H1 (cell line): ENCODE results near the gene PTH1R. TPM values are rescaled to one million over a fixed set of nuclear protein-coding genes. Genes with fewer than 3 reads are reported as not detected.

Source experiments
- CTCF ChIA-PET: fragments of 300-600 bp; sonication (Branson Sonifier 250); formaldehyde crosslinking; loops from one replicate; lab custom pipeline; 2021; ENCODE audit not compliant: partially characterized antibody; lab: Charles Lee
- POLR2A ChIA-PET: fragments of 300-600 bp; sonication (Branson Sonifier 250); formaldehyde crosslinking; loops from one replicate; lab custom pipeline; 2021; ENCODE audit warnings: inconsistent platforms; ENCODE audit not compliant: partially characterized antibody; lab: Charles Lee
- DNase-seq, 2 experiments: peaks; one replicate each; pipeline versions ENCODE4 v3.0.0 to v3.0.0-alpha.2; 2010 to 2022; ENCODE audit warnings: low spot score in 2 of 2, low read depth in 1 of 2, mixed read lengths in 1 of 2
- FAIRE-seq: peaks from 2 replicates; lab custom pipeline; 2011; peaks lifted over from hg19 to GRCh38; lab: Jason Lieb, UNC
- H2AFZ ChIP-seq: 2 replicates; pipeline ENCODE4 v1.8.1; 2012; ENCODE audit warnings: low read length, inconsistent platforms
- H2AK5ac ChIP-seq: 2 replicates; pipeline ENCODE4 v1.6.1; 2013; ENCODE audit warnings: low read depth, low read length
- H2BK120ac ChIP-seq: replicated peaks from 2 replicates; pipeline ENCODE3; 2013; ENCODE audit warnings: low read depth, low read length, inconsistent platforms
- H2BK12ac ChIP-seq: 2 replicates; pipeline ENCODE4 v1.6.1; 2013; ENCODE audit warnings: low read depth, low read length
- H2BK15ac ChIP-seq: 2 replicates; pipeline ENCODE4 v1.6.1; 2013; ENCODE audit warnings: low read length
- H2BK20ac ChIP-seq: 2 replicates; pipeline ENCODE4 v1.6.1; 2013; ENCODE audit warnings: low read length
- H2BK5ac ChIP-seq: 2 replicates; pipeline ENCODE4 v1.6.1; 2013; ENCODE audit warnings: low read depth, low read length
- H3K14ac ChIP-seq: 2 replicates; pipeline ENCODE4 v1.6.1; 2013; ENCODE audit warnings: inconsistent platforms; ENCODE audit not compliant: insufficient read length
- H3K18ac ChIP-seq: 2 replicates; pipeline ENCODE4 v1.6.1; 2013; ENCODE audit warnings: low read length; ENCODE audit errors: extremely low read depth
- H3K23ac ChIP-seq: 2 replicates; pipeline ENCODE4 v1.6.1; 2013; ENCODE audit warnings: inconsistent platforms; ENCODE audit not compliant: insufficient read length
- H3K23me2 ChIP-seq: 2 replicates; pipeline ENCODE4 v1.6.1; 2013; ENCODE audit warnings: low read depth, low read length
- H3K27ac ChIP-seq: 2 replicates; pipeline ENCODE4 v1.6.1; 2011; ENCODE audit warnings: low read depth, low read length, inconsistent platforms
- H3K27me3 ChIP-seq, 4 experiments: replicated peaks in 1 of 4; 1 replicate in 1 of 4; 2 replicates in 3 of 4; pipeline versions ENCODE4 v1.6.1 to v1.8.1; 2011 to 2013; ENCODE audit warnings: low read length in 3 of 4, mild to moderate bottlenecking in 3 of 4, inconsistent platforms in 2 of 4, mixed read lengths in 2 of 4, moderate library complexity in 1 of 4; ENCODE audit not compliant: control insufficient read depth in 3 of 4, insufficient read depth in 3 of 4; ENCODE audit errors: extremely low read depth in 1 of 4
- H3K36me3 ChIP-seq, 4 experiments: 2 replicates each; pipeline versions ENCODE4 v1.6.1 to v1.8.1; 2011 to 2013; ENCODE audit warnings: mild to moderate bottlenecking in 4 of 4, low read length in 3 of 4, moderate library complexity in 2 of 4, control low read depth in 1 of 4, inconsistent platforms in 1 of 4; ENCODE audit not compliant: insufficient read depth in 4 of 4, control insufficient read depth in 2 of 4
- H3K4ac ChIP-seq: replicated peaks from 2 replicates; pipeline ENCODE3; 2013; ENCODE audit warnings: low read length, low read depth, mixed read lengths, inconsistent platforms; ENCODE audit not compliant: insufficient read length
- H3K4me1 ChIP-seq, 4 experiments: replicated peaks in 1 of 4; 1 replicate in 1 of 4; 2 replicates in 3 of 4; pipeline versions ENCODE4 v1.6.1 to v1.8.1; 2011 to 2013; ENCODE audit warnings: low read length in 3 of 4, inconsistent platforms in 2 of 4, mixed read lengths in 1 of 4; ENCODE audit not compliant: insufficient read depth in 4 of 4, control insufficient read depth in 3 of 4
- H3K4me2 ChIP-seq, 2 experiments: 2 replicates each; pipeline versions ENCODE4 v1.6.1 to v1.8.1; 2011 to 2013; ENCODE audit warnings: low read depth in 2 of 2, low read length in 2 of 2, control low read depth in 1 of 2, inconsistent platforms in 1 of 2, mild to moderate bottlenecking in 1 of 2; ENCODE audit not compliant: insufficient read depth in 1 of 2
- H3K4me3 ChIP-seq, 4 experiments: fragments of 200-600, 300-600 bp in 1 of 4; sonication (generic), shearing (Covaris generic), sonication (Bioruptor Twin) in 1 of 4; 2 replicates each; pipeline versions ENCODE4 v1.5.1 to v1.8.1; 2011 to 2016; ENCODE audit warnings: low read length in 4 of 4, low read depth in 3 of 4, control low read depth in 2 of 4, inconsistent platforms in 2 of 4, mild to moderate bottlenecking in 2 of 4, mixed read lengths in 1 of 4, moderate library complexity in 1 of 4; ENCODE audit not compliant: insufficient read depth in 2 of 4; ENCODE audit errors: extremely low read depth in 1 of 4
- H3K56ac ChIP-seq: replicated peaks from 2 replicates; pipeline ENCODE3; 2013; ENCODE audit warnings: low read depth, mild to moderate bottlenecking, mixed read lengths, low read length, inconsistent platforms; ENCODE audit not compliant: insufficient read length
- H3K79me1 ChIP-seq: 2 replicates; pipeline ENCODE4 v1.6.1; 2013; ENCODE audit warnings: low read depth, low read length, control low read depth
- H3K79me2 ChIP-seq, 2 experiments: 2 replicates each; pipeline versions ENCODE4 v1.6.1 to v1.8.1; 2012 to 2013; ENCODE audit warnings: low read length in 2 of 2, mild to moderate bottlenecking in 2 of 2, inconsistent platforms in 1 of 2; ENCODE audit not compliant: insufficient read depth in 2 of 2, control insufficient read depth in 1 of 2
- H3K9ac ChIP-seq, 4 experiments: replicated peaks in 1 of 4; 1 replicate in 1 of 4; 2 replicates in 3 of 4; pipeline versions ENCODE4 v1.6.1 to v1.8.1; 2011 to 2013; ENCODE audit warnings: low read depth in 3 of 4, low read length in 3 of 4, control low read depth in 2 of 4, mild to moderate bottlenecking in 2 of 4, moderate library complexity in 2 of 4, inconsistent platforms in 1 of 4; ENCODE audit errors: extremely low read depth in 1 of 4
- H3K9me3 ChIP-seq, 2 experiments: 2 replicates each; pipeline versions ENCODE4 v1.6.1 to v1.8.1; 2012 to 2013; ENCODE audit warnings: mild to moderate bottlenecking in 2 of 2, moderate library complexity in 2 of 2, control low read depth in 1 of 2, inconsistent platforms in 1 of 2, low read depth in 1 of 2, low read length in 1 of 2, mixed read lengths in 1 of 2; ENCODE audit not compliant: insufficient read depth in 2 of 2
- H4K20me1 ChIP-seq, 2 experiments: replicated peaks in 1 of 2; 2 replicates each; pipeline versions ENCODE3 to v1.8.1; 2011 to 2013; ENCODE audit warnings: inconsistent platforms in 2 of 2, low read length in 2 of 2, mild to moderate bottlenecking in 1 of 2; ENCODE audit not compliant: insufficient read depth in 2 of 2, control insufficient read depth in 1 of 2
- H4K5ac ChIP-seq: 2 replicates; pipeline ENCODE4 v1.6.1; 2013; ENCODE audit warnings: low read length, low read depth, mixed read lengths, inconsistent platforms; ENCODE audit not compliant: insufficient read length
- H4K8ac ChIP-seq: 2 replicates; pipeline ENCODE4 v1.8.0; 2013; ENCODE audit warnings: mild to moderate bottlenecking, moderate library complexity, low read length, inconsistent platforms; ENCODE audit not compliant: insufficient read depth; ENCODE audit errors: extremely low read depth
- H4K91ac ChIP-seq: replicated peaks from 2 replicates; pipeline ENCODE3; 2013; ENCODE audit warnings: low read length, mixed read lengths, inconsistent platforms; ENCODE audit not compliant: insufficient read length
- CHD2 ChIP-seq: IDR thresholded peaks from 2 replicates; pipeline ENCODE4 v1.6.1; 2012; ENCODE audit warnings: low read length, improper control_type of control experiment
- EZH2 ChIP-seq: fragments of 200-600 bp; sonication (generic); IDR thresholded peaks from 2 replicates; pipeline ENCODE4 v1.7.1; 2012; ENCODE audit warnings: low read depth, mild to moderate bottlenecking, moderate library complexity, low read length, inconsistent platforms; ENCODE audit not compliant: severe bottlenecking
- RAD21 ChIP-seq, 2 experiments: IDR thresholded peaks in 1 of 2; conservative IDR thresholded peaks in 1 of 2; 2 replicates each; pipeline ENCODE4 v1.6.1; 2011; ENCODE audit warnings: low read depth in 2 of 2, low read length in 2 of 2, improper control_type of control experiment in 1 of 2, inconsistent platforms in 1 of 2, mild to moderate bottlenecking in 1 of 2, moderate library complexity in 1 of 2
- SIX5 ChIP-seq: IDR thresholded peaks from 2 replicates; pipeline ENCODE4 v1.6.1; 2011; ENCODE audit warnings: mild to moderate bottlenecking, low read depth, low read length
- SRF ChIP-seq: IDR thresholded peaks from 2 replicates; pipeline ENCODE4 v1.6.1; 2011; ENCODE audit warnings: mild to moderate bottlenecking, low read depth, low read length, moderate library complexity
- ZNF274 ChIP-seq: IDR thresholded peaks from 2 replicates; pipeline ENCODE4 v1.7.0; 2012; ENCODE audit warnings: low read length, borderline replicate concordance; ENCODE audit errors: extremely low read depth
- WGBS, 2 experiments: shearing (Covaris generic) in 1 of 2; methylation state at CpG; one replicate each; pipeline versions ENCODE4 v1.1.6 to v1.1.7; 2013 to 2015; ENCODE audit warnings: low lambda C conversion rate in 2 of 2, mixed read lengths in 2 of 2, inconsistent platforms in 1 of 2, low coverage in 1 of 2, missing lambda C conversion rate in 1 of 2; ENCODE audit not compliant: insufficient replicate concordance in 2 of 2, insufficient coverage in 1 of 2, insufficient read length in 1 of 2; ENCODE audit errors: extremely low coverage in 1 of 2, missing lambda C conversion rate in 1 of 2; 5-methylcytosine and 5-hydroxymethylcytosine counted together
- polyA plus RNA-seq, 7 experiments: library from polyadenylated mRNA; depleted of rRNA in 3 of 7; stranded (reverse) in 5 of 7; unstranded in 2 of 7; fragments of >200 nt in 5 of 7; fragments of 200-250 nt in 2 of 7; gene quantifications; 1 replicate in 5 of 7; 2 replicates in 1 of 7; 4 replicates in 1 of 7; pipeline versions ENCODE4 v1.2.1 to v1.2.3, GENCODE V29; 2011 to 2013; ENCODE audit warnings: missing spikeins in 2 of 7, mixed read lengths in 2 of 7
- total RNA-seq: library from RNA; stranded (reverse); fragmentation: NEBNext Ultra II Directional; extraction: Animal tissue kit (Norgen Biotek cat#: 25700); gene quantifications from 2 replicates; pipeline ENCODE4 v1.2.1, GENCODE V29; 2021

The PTH1R gene
- total and polyA plus RNA-seq, 2 of the 8 experiments (the other 6 are each of a cell fraction or from before 2014, with no cell fraction given): 0.57 to 1.5 TPM

DNA sequence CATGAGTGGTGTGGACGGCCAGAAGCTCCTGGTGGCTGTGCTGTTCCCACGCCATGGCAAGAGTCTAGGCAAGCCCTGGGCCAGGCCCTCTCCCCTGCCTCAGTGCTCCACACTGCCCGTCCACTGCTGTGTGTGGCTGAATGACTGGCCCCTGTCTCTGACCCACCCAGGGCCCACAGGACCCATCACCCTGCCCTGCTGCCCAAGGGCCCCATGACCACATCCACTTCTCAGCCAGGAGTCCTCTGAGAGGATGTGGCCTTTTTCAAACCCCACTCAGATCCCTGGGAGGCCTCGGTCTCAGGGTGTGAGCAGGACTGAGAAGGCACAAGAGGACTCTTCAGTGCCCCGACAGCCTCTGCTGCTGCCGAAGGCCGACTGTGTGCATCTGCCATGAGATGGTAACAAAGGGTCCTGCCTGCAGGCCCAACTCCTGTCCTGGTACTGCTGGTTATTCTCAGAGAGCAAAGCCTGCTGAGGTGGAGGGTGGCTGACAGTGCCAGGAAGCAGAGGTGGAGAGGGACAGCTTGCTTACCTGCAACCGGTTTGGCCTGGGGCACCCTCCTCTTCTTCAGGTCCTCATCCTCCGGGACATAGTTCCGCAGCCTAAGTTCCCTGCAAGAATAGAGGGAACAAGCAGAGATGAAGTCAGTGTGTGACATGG lies 47.5 kb downstream of the PTH1R start:
- Histone ChIP-seq H3K36me3 (peaks cover 25 to 36% (median 31%) of the 10 kb centered on the region in 4 experiments), H3K14ac (no peak overlapping the region), H3K9ac (no peak overlapping the region), H3K9me3 (no peaks in the 10 kb centered on the region), H2AK5ac (no peak overlapping the region), H3K23me2 (no peaks in the 10 kb centered on the region), H3K79me2 (peaks cover 0 to 12% of the 10 kb centered on the region in 2 experiments; a peak in 1 of 4 replicates), H3K18ac (no peak overlapping the region), H3K79me1 (peaks cover 6% of the 10 kb centered on the region; the same call in 1 of the 2 replicates), H4K20me1 (peaks cover 4 to 8% of the 10 kb centered on the region in 2 experiments), H2BK15ac (no peak overlapping the region), H2BK5ac (no peak overlapping the region), H3K4me3 (no peak overlapping the region), H3K56ac (no peak overlapping the region), H3K23ac (no peak overlapping the region), H3K27ac (no peak overlapping the region), H4K91ac (no peak overlapping the region), H4K5ac (no peak overlapping the region), H2BK12ac (no peak overlapping the region), H3K4me2 (no peak overlapping the region), H4K8ac (no peak overlapping the region), H3K27me3 (no peaks in the 10 kb centered on the region), H2AFZ (no peak overlapping the region), H2BK120ac (no peak overlapping the region), H2BK20ac (no peak overlapping the region), H3K4ac (no peak overlapping the region), H3K4me1 (no peaks in the 10 kb centered on the region)
- WGBS, 2 experiments: 93% methylated on average over 10 of the region's 10 CpGs; no CpG with 5 or more reads in 1 of the 2 experiments
- TF ChIP-seq SRF: no peak
- TF ChIP-seq CHD2: no peak
- no peak for TF ChIP-seq EZH2
- no peak for TF ChIP-seq RAD21 (IDR thresholded peaks at IDR 0.05 in 1 of 2, conservative IDR thresholded peaks at IDR 0.05 in 1 of 2; ENCODE audit: low read depth in 2 of 2, low read length in 2 of 2)
- no peak for TF ChIP-seq ZNF274
- TF ChIP-seq SIX5: no peak
- ChIA-PET POLR2A (interaction anchor here (0.9 kb wide), 1 partner anchor 9 kb away, joined by 4 read pairs; no protein-coding TSS in a partner anchor), CTCF (interaction anchor here (0.7 to 9.9 kb wide), 17 partner anchors 8 to 228 kb away, joined by 3 to 104 read pairs (median 5); partner anchors contain the start of gene NBEAL2)
- no peak for FAIRE-seq
- no peak for DNase-seq
